GM19468 (cell line): ENCODE results near the gene PDE4DIP.
"Not testable (repeated sequence)": the region's sequence is repeated elsewhere in the genome, so short reads cannot be mapped to it uniquely, and the experiment has no call there.

Source experiments
- ATAC-seq: cut with Tn5 transposase; IDR thresholded peaks from one replicate; pipeline ENCODE4 v1.9.1; 2021; ENCODE audit warnings: mild to moderate bottlenecking, moderate library complexity, moderate number of reproducible peaks; ENCODE audit not compliant: unreplicated experiment; ENCODE audit errors: extremely low read depth

Gene PDE4DIP

DNA sequence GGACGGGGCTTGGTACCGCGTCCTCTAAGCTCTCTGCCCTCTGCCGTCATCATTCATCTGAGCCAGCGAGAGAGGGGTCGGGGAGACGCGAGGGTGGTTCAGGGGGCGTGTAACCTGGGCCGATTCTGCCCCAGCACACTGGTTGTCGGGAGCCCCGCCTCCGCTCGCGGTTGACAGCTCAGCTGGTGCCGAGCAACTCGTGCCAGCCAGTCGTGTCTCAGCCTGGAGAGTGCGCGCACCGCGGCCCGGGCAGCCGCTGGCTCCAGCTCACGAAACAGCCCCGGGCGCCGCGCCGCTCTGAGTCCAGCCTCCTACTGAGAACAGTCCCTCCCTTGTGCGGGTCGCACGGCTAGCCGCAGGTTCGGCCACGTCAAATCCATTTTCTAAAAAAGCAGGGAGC lies at the start of gene PDE4DIP:
PDE4DIP (plus strand) TSS at position 209 of the 400 bp plus-strand sequence. CDS start 347 bp downstream, outside the sequence.
- not testable (repeated sequence) for ATAC-seq

DNA sequence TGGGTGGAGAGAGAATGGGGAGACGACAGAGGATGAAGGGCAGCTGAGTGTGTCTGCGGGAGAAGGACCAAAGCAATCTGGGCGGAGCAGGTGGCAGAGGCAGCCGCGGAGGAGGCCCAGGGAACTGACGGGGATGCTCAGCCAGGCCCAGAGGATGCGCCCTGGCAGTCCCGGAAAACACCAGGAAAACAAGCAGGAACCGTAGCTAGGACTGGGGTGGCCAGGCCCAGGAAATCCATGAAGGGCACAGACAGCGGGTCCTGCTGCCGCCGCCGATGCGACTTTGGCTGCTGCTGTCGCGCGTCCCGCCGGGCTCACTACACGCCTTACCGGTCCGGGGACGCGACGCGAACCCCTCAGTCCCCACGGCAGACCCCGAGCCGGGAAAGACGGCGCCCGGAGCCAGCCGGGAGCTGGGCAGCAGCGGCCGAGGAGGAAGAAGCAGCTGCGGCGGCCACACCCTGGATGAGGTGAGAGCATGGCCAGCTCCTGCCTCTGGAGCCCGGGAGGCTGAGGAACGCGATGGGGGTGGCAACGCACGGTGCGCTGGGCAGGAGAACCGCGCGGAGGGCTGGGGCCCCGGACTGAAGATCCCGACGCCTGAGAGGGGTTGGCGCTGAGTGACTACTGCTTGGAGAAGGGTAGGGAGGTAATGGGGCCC lies 35.8 kb upstream of the PDE4DIP start:
- not testable (repeated sequence) for ATAC-seq

- ATAC-seq, result not testable (repeated sequence)
These were observed 35.3 kb upstream of the PDE4DIP start for GRCh38 chr1:148808929-148809283.

DNA sequence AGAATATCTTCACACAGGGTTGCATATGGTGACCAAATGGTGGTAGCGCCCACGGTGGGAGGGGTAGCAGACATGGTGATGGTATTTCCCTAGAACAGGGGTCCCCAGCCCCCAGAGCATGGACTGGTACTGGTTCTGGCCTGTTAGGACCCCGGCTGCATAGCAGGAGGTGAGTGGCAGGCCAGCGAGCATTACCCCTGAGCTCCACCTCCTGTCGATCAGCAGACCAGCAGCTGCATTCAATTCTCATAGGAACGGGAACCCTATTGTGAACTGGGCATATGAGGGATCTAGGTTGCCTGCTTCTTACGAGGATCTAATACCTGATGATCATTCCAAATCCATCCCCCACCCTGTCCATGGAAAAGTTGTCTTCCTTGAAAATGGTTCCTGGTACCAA lies 22.0 kb upstream of the PDE4DIP start:
- not testable (repeated sequence) for ATAC-seq

DNA sequence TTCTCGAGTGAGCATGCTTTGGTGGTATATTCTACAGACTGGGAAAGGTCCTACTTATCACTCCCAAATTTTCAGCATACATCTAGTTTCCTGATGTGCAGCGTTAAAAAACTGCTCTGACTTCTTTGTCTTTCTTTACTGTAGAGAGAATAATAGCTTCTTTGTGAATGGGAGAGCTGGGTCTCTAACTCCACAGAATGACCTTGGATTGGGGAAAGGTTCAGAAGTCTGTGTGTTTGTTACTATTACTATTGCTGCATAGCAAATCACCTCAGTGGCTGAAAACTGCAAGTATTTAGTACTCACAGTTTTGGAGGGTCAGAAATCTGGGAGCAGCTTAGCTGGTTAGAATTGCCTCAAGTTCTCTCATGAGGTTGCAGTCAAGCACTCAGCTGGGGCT lies 20.4 kb upstream of the PDE4DIP start:
- not testable (repeated sequence) for ATAC-seq

- ATAC-seq, result not testable (repeated sequence)
These were observed 19.2 kb upstream of the PDE4DIP start for GRCh38 chr1:148825029-148825428.

DNA sequence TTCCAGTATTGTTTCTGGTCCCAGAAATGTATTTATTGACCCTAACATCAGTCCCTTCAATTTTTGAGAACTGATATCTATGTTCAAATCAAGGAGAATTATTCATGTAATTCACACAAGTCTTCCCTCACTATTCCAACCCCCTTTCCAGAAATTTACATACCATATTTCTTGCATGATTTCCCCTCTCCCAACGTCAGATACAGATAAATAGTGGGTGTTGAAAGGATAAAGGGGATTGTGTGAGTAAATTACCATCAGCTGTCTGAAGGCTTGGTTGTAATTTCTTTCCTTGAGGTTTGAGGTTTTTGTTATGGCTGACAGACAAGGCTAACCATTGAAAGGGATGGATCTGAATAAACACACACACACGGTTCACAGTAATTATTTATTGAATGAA lies 15.7 kb upstream of the PDE4DIP start:
- not testable (repeated sequence) for ATAC-seq

DNA sequence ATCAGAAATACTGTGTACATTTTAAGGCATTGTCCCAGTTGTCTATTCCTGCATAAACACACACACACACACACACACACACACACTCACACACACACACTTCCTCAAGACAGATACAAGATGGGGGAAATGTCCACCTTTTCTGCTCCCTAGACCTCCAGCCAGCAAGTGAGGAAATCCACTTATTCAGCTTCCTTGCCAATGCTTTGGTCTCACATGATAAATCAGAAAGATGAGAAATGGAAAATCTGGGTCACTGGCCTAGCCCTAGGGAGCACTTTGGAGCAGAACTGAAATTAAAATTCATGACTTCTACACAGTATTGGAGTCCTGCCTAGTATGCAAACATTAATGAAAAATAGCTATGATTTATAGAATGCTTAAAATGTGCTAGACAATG lies 15.3 kb upstream of the PDE4DIP start:
- ATAC-seq, result not testable (repeated sequence)

DNA sequence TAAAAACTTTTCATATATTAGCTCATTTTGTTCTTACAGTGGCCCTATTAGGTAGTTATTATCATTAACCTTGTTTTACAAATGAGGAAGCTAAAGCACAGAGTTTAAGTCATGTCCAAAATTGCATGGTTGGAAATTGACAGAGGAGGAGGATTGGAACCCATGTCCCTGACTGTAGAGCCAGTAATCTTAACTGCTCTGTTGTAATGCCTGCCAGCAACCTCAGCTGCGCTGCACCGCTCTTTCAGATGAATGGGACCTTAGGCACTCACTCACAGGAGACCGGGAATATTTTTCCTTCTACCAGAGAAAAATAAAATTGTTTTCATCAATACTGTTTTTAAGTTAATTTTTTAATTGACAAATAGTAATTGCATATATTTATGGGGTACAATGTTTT lies 14.9 kb upstream of the PDE4DIP start:
- ATAC-seq, result not testable (repeated sequence)

GRCh38 chr1:148841262-148841661 lies 3.0 kb upstream of the PDE4DIP start:
- not testable (repeated sequence) for ATAC-seq

- ATAC-seq, result not testable (repeated sequence)
These were observed 423 bp downstream of the PDE4DIP start for GRCh38 chr1:148844651-148845050.

GRCh38 chr1:148845068-148845467 lies 840 bp downstream of the PDE4DIP start:
- ATAC-seq, result not testable (repeated sequence)

GRCh38 chr1:148850347-148850746 lies 6.1 kb downstream of the PDE4DIP start:
- ATAC-seq, result not testable (repeated sequence)

GRCh38 chr1:148850840-148851239 lies 6.6 kb downstream of the PDE4DIP start:
- ATAC-seq, result not testable (repeated sequence)

- ATAC-seq, result not testable (repeated sequence)
These were observed 7.5 kb downstream of the PDE4DIP start for GRCh38 chr1:148851684-148852083.

- not testable (repeated sequence) for ATAC-seq
These were observed 9.1 kb downstream of the PDE4DIP start for GRCh38 chr1:148853363-148853762.

DNA sequence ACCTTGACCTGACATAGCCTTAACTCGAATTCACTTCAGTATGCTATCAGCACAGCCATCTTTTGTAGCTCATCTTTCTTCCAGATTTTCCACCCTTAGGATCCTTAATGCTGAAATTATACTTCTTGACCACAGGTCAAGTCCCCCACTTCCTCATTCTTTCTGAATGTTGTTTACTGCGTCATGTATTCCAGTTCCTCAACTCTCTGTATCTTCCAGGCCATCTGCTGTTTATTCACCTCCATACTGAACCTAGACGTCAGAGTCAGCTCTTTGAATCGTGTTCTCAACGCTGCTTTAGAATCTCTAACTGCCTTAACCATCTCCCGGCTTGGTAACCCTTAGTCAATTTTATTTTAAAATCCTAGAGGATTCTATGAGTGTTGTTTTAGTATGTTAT lies 9.8 kb downstream of the PDE4DIP start:
- ATAC-seq, result not testable (repeated sequence)

- not testable (repeated sequence) for ATAC-seq
These were observed 11.1 kb downstream of the PDE4DIP start for GRCh38 chr1:148855367-148855766.

DNA sequence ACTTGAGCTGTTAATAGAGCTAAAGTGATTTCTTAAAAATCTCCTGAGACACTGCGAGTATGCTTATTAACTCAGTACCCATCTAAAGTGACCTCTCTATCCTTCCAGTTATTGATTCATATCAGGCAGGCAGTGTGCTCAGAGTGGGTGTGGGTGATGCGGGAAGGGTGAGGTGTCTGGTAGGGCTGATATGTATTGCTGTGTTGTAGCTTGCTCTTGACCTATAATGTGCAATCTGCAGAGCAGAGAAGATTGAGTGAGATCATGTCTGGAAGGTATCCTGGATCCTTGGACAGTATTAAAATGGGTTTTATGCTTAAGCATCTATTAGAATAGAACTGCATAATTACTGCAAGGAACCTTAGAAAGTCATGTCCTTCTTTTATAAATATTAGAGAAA lies 15.8 kb downstream of the PDE4DIP start:
- not testable (repeated sequence) for ATAC-seq

DNA sequence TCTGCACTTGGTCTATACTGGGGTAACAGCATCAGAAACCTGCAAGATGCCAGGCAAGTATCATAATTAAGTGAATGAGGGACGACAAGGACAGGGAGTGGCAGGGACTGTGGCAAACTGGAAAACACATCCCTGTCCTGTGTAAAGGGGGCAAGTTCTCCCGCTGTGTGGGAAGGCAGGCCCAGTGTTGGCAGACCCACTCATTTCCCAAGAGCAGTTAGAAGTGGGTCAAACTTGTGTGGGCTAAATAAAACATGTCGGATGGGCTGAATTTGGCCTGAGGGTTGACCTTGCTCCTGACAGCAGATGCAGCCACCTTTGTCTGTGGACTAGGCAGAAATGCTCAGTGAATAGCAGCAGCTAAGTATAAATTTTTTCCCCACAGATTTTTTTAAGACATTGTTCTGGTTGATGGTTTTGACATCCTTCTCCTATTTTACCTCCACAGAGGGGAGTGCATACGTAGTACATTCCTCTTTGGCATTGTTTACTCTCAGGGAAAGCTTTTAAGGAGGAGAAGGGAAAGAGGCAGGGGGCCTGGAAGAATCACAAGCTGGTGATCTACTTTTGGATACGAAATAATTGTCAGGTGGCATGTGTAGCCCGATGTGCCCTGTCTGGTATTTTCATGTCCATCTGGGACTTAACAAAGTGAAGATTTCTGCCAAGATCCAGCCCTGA lies 16.5 kb downstream of the PDE4DIP start:
- not testable (repeated sequence) for ATAC-seq

DNA sequence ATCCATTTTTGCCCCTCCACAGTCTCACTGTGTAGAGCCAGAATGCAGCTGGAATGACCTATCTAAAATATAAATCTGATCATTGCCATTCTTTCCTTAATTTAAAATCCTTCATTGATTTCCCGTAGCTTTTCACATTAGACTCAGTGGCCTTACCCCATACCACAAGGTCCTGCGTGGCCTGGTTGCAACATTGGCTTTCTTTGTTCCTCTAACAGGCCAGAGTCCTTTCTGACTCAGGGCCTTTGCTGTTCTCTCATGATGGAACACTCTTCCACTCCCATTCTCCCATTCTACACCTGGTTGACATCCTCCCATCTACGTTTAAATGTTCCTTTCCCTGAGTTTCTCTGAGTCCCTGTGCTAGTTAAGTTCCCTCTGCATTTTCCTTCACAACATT lies 18.4 kb downstream of the PDE4DIP start:
- not testable (repeated sequence) for ATAC-seq
